Suprapubic skin (tissue), 4 donors: ENCODE results near the gene CNTN4. TPM values are rescaled to one million over a fixed set of nuclear protein-coding genes. Genes with fewer than 3 reads are reported as not detected.

Experiments
- DNase-seq, 2 donors: peaks; one replicate each; pipeline ENCODE4 v3.0.0-alpha.2; 2019; ENCODE audit warnings: low spot score in 2 of 2
- H3K27ac ChIP-seq: fragments of 200-600 bp; sonication (generic); one replicate; pipeline ENCODE4 v1.5.1; 2019
- H3K27me3 ChIP-seq: fragments of 200-600 bp; sonication (generic); one replicate; pipeline ENCODE4 v1.5.1; 2019
- H3K36me3 ChIP-seq: fragments of 200-600 bp; sonication (generic); one replicate; pipeline ENCODE4 v1.5.1; 2019
- H3K4me1 ChIP-seq: fragments of 200-600 bp; sonication (generic); one replicate; pipeline ENCODE4 v1.5.1; 2019
- H3K4me3 ChIP-seq: fragments of 200-600 bp; sonication (generic); one replicate; pipeline ENCODE4 v1.5.1; 2019; ENCODE audit warnings: mild to moderate bottlenecking
- H3K9me3 ChIP-seq: fragments of 200-600 bp; sonication (generic); one replicate; pipeline ENCODE4 v1.5.1; 2019
- EP300 ChIP-seq: sonication (generic); formaldehyde crosslinking; IDR thresholded peaks from one replicate; pipeline ENCODE4 v1.6.1; 2017; ENCODE audit warnings: antibody characterized with exemption
- POLR2A ChIP-seq, 2 donors: fragments of 450-650 bp; IDR thresholded peaks; one replicate each; pipeline ENCODE4 v1.6.1; 2017; ENCODE audit warnings: antibody characterized with exemption in 2 of 2, mild to moderate bottlenecking in 2 of 2, moderate library complexity in 2 of 2
- POLR2AphosphoS5 ChIP-seq, 3 donors: sonication (generic); formaldehyde crosslinking; IDR thresholded peaks; one replicate each; pipeline ENCODE4 v1.6.1; 2017; ENCODE audit warnings: antibody characterized with exemption in 3 of 3
- WGBS: methylation state at CpG from one replicate; pipeline ENCODE4 v1.1.5; 2018; 5-methylcytosine and 5-hydroxymethylcytosine counted together
- total RNA-seq, 4 donors: library from RNA; depleted of rRNA; stranded (reverse); fragments of >200 nt; gene quantifications; one replicate each; pipeline ENCODE4 v1.1.0, GENCODE V29; 2016
- TF ChIP-seq, protein P1 (sequence below), 2 donors: fragments of 200-600 bp in 1 of 2; fragments of 450-650 bp in 1 of 2; sonication (generic) in 1 of 2; IDR thresholded peaks; one replicate each; pipeline ENCODE4 v1.5.1; 2016 to 2019; ENCODE audit warnings: antibody characterized with exemption in 2 of 2, mild to moderate bottlenecking in 1 of 2, moderate library complexity in 1 of 2

The CNTN4 gene
- total RNA-seq, 4 donors from 2014 or later: 0.60 to 8.1 (median 7.5) TPM

DNA sequence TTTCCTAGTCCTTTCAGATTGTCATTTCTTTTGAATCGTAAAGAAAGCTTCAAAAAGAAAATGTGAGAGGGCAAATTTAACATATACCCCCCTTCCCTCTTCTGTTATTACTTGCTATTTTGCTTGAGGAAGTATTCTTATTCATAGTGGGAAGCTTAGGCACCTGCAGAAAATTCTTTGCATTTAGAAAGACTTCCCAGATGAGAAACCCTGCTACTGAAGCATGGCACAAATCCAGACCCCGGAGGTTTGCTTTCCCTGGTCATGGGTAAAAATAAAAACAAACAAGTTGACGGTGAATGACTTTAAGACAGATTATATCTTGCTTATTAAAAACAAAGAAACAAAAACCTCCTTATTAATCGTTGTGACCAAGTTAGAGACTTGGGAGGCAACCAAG, 917.6 kb downstream of the CNTN4 start:
- no peak for DNase-seq
- Histone ChIP-seq H3K27me3 (no peaks in the 10 kb centered on the region), H3K9me3 (no peaks in the 10 kb centered on the region), H3K4me1 (no peaks in the 10 kb centered on the region), H3K36me3 (no peaks in the 10 kb centered on the region), H3K27ac (no peak overlapping the region), H3K4me3 (no peak overlapping the region)
- TF ChIP-seq POLR2A (IDR thresholded peaks at IDR 0.05) (no peak), EP300 (no peak)
- TF ChIP-seq, protein P1, sequence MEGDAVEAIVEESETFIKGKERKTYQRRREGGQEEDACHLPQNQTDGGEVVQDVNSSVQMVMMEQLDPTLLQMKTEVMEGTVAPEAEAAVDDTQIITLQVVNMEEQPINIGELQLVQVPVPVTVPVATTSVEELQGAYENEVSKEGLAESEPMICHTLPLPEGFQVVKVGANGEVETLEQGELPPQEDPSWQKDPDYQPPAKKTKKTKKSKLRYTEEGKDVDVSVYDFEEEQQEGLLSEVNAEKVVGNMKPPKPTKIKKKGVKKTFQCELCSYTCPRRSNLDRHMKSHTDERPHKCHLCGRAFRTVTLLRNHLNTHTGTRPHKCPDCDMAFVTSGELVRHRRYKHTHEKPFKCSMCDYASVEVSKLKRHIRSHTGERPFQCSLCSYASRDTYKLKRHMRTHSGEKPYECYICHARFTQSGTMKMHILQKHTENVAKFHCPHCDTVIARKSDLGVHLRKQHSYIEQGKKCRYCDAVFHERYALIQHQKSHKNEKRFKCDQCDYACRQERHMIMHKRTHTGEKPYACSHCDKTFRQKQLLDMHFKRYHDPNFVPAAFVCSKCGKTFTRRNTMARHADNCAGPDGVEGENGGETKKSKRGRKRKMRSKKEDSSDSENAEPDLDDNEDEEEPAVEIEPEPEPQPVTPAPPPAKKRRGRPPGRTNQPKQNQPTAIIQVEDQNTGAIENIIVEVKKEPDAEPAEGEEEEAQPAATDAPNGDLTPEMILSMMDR (IDR thresholded peaks at IDR 0.05): no peak
- 54% methylated on average over 4 of the region's 4 CpGs for WGBS

DNA sequence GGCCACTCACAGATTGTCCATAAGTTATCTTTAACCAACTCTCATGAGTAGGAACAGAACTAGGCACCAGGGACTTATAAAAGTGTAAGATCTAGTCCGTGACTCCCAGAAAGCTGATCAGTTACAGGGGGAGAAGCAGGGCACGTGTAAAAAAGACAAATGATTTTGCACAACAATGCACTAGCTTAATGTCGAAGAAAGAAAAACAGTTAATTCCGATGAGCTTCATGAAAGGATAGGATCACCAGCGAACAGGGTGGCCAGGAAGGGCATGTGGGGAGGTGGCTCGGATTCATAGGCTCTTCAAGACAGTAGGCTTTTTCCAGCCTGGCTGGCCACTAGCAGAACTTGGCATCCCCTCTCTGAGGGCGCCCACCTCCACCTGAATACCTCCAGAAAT, 921.5 kb downstream of the CNTN4 start:
- TF ChIP-seq POLR2AphosphoS5 (IDR thresholded peaks at IDR 0.05) (no peak), POLR2A (IDR thresholded peaks at IDR 0.05) (no peak), EP300 (no peak)
- TF ChIP-seq, protein P1 (IDR thresholded peaks at IDR 0.05): no peak
- no peaks in the 10 kb centered on the region for H3K36me3 ChIP-seq
- no peaks in the 10 kb centered on the region for H3K4me1 ChIP-seq
- no peak overlapping the region for H3K27ac ChIP-seq
- H3K4me3 ChIP-seq: no peak overlapping the region
- no peaks in the 10 kb centered on the region for H3K27me3 ChIP-seq
- DNase-seq: no peak
- H3K9me3 ChIP-seq: no peaks in the 10 kb centered on the region
- WGBS: 81% methylated on average over 7 of the region's 7 CpGs

DNA sequence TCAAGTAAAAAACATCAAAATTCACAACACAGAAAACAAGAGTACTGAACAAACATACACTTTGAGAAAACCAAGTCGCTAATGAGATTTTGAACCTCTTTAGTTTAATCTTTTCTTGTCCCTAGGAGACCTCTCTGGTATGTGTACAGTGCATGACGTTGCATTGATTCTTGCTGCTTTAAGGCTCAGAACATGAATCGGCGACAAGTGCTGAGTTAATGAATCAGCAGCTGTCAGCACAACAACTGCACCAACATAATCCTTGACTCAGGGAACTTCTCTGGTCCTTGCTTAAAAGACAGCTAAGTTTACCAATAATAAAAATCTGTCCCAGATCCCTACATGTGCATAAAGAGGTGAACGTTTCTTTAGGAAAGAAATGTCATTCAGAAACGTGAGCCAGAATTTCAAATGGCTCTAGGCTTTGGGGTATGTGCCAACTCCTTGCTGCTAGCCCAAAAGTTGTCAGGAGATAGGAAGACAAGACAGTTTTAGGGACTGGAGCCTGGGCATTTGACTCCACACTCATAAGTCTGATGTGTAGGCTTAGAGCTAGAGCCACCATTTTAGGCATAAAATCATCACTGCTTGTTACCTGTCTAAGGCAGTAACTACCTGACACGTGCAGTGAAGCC, 924.6 kb downstream of the CNTN4 start:
- TF ChIP-seq POLR2AphosphoS5 (IDR thresholded peaks at IDR 0.05) (no peak), EP300 (no peak), POLR2A (IDR thresholded peaks at IDR 0.05) (no peak)
- TF ChIP-seq, protein P1 (IDR thresholded peaks at IDR 0.05): no peak
- 46% methylated on average over 7 of the region's 7 CpGs for WGBS
- H3K4me3 ChIP-seq: no peak overlapping the region

DNA sequence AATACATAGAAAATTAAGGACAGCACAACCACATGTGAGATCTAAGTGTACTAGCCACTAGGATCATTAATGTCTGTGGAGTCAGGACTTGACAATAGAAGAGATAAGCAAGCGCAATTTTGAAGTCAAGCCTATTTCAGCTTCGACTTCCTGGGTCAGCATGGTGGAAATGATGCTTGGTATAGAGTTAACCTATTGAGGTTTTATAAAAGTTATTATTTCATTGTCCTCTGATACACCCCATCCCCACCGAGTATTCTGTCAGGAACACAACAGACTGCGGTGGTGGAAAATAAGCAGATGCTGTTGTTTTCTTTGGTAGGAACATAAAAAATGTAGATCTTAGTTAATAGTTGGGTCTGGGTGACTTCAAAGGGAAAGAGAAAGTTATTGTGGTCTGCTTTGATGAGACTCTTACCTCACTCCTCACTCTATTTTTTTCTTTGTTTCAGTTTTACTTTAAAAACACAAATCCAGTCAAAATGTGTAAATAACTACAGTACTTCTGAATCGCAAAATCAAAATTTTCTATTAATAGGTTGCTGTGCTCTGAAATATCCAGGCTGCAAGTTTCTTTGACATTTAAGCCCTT, 929.4 kb downstream of the CNTN4 start:
- TF ChIP-seq POLR2AphosphoS5 (IDR thresholded peaks at IDR 0.05) (no peak), EP300 (no peak), POLR2A (IDR thresholded peaks at IDR 0.05) (no peak)
- TF ChIP-seq, protein P1 (IDR thresholded peaks at IDR 0.05): no peak
- 79% methylated on average over 5 of the region's 5 CpGs for WGBS
- no peaks in the 10 kb centered on the region for H3K27me3 ChIP-seq
- no peaks in the 10 kb centered on the region for H3K36me3 ChIP-seq
- no peaks in the 10 kb centered on the region for H3K4me1 ChIP-seq
- H3K27ac ChIP-seq: no peak overlapping the region
- no peak for DNase-seq
- H3K4me3 ChIP-seq: no peak overlapping the region
- no peaks in the 10 kb centered on the region for H3K9me3 ChIP-seq

More for the DNA sequence above, 924.6 kb downstream of the CNTN4 start:
- H3K9me3 ChIP-seq: no peaks in the 10 kb centered on the region
- H3K36me3 ChIP-seq: no peaks in the 10 kb centered on the region
- H3K27ac ChIP-seq: no peak overlapping the region
- no peak for DNase-seq
- H3K4me1 ChIP-seq: no peaks in the 10 kb centered on the region
- H3K27me3 ChIP-seq: no peaks in the 10 kb centered on the region

DNA sequence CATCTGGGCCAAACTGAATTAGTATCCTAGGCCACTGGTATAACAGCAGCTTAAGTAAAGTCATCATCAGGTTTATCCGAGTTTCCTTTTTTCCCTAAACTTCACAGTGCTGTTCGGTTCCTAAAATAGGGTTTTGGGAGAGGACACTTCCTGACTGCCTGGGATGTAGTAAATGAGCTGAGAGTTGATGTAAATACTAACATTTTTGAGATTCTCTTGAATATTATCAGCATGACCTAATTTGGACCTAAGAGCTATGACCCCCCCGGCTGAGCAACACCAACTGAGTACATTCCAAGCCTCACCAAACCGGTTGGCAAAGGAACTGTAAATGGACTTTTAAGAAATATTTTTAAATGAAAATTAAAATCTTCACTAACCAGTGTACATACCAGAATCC, 932.7 kb downstream of the CNTN4 start:
- TF ChIP-seq POLR2A (IDR thresholded peaks at IDR 0.05) (no peak), EP300 (no peak), POLR2AphosphoS5 (IDR thresholded peaks at IDR 0.05) (no peak)
- TF ChIP-seq, protein P1 (IDR thresholded peaks at IDR 0.05): no peak
- no peak overlapping the region for H3K27ac ChIP-seq
- H3K4me3 ChIP-seq: no peak overlapping the region
- no peaks in the 10 kb centered on the region for H3K27me3 ChIP-seq
- H3K9me3 ChIP-seq: no peaks in the 10 kb centered on the region
- no peaks in the 10 kb centered on the region for H3K36me3 ChIP-seq
- 64% methylated on average over 4 of the region's 4 CpGs for WGBS
- no peaks in the 10 kb centered on the region for H3K4me1 ChIP-seq
- DNase-seq: no peak
